Measurements from ENCODE around the gene TSPAN4.

The TSPAN4 gene

GRCh38 chr11:865462-866430 lies 23.1 kb downstream of the TSPAN4 start:
- no peak for DNase-seq

- DNase-seq, result no peak
Observed at GRCh38 chr11:866481-866880, 23.8 kb downstream of the TSPAN4 start.

GRCh38 chr11:867856-868358 lies 25.3 kb downstream of the TSPAN4 start:
- DNase-seq, result no peak

DNA sequence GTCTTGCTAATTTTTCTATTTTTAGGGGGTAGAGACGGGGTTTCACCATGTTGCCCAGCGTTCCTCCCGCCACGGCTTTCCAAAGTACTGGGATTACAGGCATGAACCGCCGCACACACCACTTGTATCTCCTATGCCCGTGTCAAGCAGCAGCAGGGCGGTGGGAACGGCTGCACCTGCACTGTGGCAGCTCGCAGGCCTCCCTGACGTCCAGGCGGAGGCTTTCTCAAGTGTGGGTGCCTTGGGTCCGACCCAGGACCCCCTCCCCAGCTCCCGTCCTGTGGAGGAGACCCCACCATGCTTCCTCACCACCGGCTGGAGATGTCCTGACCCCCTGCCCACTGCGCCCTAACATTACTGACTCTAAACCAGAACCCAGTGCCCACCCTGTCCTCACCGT lies 25.7 kb downstream of the TSPAN4 start:
- no peak for DNase-seq

- no peak for DNase-seq
Observed at GRCh38 chr11:868802-869201, 26.1 kb downstream of the TSPAN4 start.

DNA sequence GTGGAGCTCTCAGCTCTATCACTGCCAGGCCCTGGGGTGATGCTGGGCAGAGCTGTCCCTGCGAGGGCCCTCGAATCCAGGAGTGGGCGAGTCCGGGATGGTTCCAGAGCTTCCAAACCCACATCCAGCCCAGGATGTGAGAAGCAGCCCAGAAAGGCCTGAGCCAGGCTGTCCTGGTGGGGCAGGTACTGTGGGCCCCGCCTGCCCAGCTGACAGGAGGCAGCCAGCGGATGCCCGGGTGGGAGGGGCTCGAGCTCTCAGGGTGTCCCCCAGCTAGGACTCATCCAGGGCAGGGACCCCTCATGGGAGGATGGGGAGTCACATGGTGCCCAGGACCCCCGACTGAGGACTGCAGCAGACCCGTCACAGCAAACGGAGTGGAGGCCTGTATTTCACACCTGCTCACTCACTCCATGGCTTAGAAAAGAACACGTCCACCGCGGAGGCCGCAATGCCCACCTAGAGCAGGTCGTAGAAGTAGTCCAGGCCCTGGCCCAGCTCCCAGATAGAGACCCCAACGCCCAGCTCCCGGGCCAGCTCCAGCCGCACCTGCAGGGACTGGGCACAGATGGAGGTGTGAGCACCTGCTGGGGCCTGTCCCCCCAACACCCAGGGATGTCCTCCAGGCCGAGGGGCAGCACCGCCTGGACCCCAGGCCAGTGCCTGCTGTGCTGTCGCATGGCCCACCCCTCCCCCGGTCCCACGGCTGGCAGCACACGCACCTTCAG lies 26.9 kb downstream of the TSPAN4 start:
- no peak for DNase-seq

GRCh38 chr11:870127-870413 lies 27.4 kb downstream of the TSPAN4 start:
- no peak for DNase-seq

DNA sequence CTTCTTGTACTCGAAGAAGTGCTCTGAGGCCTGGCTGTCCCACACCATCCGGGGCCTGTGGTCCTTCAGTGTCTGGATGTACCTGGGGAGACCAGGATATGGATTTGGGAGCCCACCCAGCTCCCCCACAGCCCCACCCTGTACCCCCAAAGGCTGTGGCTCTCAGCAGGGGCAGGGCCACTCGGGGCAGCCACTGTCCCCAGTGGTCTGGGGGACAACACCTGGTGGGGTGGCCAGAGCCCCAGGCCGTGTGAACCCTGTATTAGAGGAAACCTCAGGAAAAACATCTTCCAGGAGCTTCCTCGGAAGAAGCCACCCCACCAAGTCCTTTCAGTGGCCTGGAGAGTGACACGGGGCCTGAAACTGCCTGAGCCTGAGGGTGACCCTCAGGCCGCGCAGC lies 27.8 kb downstream of the TSPAN4 start:
- DNase-seq, result no peak

DNA sequence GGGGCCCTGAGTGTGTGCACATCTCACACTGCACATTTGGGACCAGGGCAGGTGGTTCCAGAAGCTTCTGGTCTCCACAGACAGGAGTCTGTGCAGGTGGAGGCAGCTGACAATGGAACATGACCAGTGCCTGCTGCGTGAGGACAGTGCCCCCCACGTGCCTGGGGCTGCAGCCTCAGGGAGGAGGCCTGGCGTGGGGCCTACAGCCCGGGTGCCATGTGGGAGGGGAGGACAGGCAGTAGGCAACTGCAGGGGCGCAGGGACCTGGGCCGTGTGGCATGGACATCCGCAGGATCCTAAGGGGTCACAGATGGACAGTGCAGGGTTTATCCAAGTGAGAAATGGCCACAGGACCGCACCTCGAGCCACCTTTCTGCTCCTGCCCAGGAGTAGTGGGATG lies 28.8 kb downstream of the TSPAN4 start:
- no peak for DNase-seq

- no peak for DNase-seq
Observed at GRCh38 chr11:872799-873198, 30.1 kb downstream of the TSPAN4 start.

DNA sequence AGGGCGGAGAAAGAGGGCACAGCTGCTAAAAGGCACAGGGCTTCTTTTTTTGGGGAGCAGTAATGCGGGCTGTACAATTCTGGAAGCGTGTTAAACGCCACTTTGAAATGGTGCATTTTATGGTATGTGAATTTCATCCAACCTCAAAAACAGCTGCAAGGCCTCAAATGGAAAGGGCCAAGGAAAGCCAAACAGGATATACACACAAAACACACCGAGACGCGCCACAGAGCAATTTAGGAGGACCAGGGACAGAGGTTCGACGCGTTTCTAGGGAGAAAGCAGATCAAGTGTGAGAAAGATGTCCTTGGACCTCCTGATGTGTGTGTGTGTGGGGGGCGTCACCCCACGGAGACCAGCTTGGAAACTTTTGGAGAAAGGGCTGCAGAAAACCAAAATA lies 31.1 kb downstream of the TSPAN4 start:
- DNase-seq, result no peak

DNA sequence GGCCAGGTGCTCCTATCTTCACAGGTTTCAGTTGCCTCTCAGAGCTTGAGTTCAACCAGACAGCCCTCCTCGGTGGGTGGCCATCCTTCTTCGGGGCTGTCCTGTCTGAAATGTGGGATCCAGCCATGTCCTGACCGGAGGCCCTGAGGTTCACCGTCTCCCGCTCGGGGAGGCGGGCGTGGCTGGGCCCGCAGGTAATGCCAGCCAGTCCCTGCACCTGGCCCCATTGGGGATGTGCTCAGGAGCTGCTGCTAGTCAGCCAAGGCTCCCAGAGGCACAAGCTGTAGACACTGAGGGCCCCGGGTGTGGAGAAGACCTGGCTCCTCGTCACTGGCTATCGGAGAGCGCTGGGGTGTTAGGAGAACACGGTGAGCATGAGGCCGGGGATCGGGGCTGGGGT lies 32.6 kb downstream of the TSPAN4 start:
- DNase-seq, result no peak

- no peak for DNase-seq
Observed at GRCh38 chr11:875769-876301, 33.2 kb downstream of the TSPAN4 start.

DNA sequence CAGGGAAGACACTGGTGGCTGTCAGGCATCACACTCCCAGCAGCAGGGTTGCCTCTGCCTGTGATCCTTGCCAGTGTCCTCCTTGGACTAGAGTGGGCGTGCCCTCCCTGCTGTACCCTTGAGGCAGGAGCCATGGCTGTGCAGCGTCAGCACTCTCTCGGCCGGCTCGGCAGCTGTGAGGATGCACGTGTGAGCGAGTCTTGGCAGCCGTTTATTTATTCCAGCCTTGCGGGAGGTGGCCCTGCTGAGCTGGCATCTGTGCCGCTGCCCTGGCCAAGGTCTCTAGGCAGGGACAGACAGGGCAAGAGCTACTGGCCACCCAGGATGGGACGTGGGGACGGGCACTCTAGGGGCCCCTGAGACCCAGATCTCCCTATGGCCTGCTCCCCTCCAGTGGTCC lies 33.9 kb downstream of the TSPAN4 start:
- DNase-seq, result peak; percentile 34

- DNase-seq, result no peak
Observed at GRCh38 chr11:877565-877964, 34.9 kb downstream of the TSPAN4 start.

- DNase-seq, result no peak
Observed at GRCh38 chr11:880447-880846, 37.8 kb downstream of the TSPAN4 start.

GRCh38 chr11:882596-882995 lies 39.9 kb downstream of the TSPAN4 start:
- DNase-seq, result peak; percentile 71

DNA sequence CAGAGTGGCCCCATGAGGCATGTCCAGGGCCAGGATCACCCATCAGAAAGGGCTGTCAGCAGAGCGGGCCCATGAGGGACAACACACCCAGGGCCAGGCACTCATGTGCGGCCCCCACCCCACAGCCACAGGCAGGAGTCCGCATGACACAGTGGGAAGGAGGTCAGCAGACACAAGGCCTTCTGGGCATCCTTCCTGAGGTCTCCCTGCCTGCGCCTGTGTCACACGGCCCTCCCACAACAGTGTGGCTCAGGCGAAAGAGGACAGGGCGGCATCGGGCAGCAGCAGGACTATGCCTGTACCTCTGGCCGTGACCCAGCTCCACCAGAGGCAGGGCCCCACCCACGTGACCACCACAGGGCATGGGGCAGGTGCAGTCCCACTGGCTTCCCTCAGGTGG lies 40.9 kb downstream of the TSPAN4 start:
- no peak for DNase-seq

DNA sequence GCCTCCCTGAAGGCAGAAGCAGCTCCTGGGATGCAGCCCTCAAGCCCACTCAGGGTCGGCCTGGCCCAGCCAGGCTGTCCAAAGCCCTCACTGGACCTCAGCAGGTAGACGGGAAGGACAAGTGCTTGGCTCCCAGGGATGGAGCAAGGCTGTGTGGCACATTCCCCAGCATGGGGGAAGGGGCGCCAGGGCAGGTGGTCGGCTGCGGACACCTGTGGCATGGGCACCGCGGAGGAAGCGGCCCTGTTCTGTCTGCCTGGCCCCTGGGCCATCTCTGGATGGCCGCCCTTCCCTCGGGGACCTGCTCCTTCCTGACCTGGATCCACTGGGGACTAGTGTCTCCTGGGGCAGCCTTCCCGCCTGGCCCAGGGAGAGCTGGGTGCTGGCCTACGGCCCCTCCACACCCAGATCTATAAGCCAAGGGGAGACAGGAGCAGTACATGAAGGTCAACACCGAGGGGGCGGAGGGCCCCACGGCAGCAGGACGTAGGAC lies 42.0 kb downstream of the TSPAN4 start:
- DNase-seq, result no peak

- DNase-seq, result no peak
Observed at GRCh38 chr11:886568-886967, 43.9 kb downstream of the TSPAN4 start.

DNA sequence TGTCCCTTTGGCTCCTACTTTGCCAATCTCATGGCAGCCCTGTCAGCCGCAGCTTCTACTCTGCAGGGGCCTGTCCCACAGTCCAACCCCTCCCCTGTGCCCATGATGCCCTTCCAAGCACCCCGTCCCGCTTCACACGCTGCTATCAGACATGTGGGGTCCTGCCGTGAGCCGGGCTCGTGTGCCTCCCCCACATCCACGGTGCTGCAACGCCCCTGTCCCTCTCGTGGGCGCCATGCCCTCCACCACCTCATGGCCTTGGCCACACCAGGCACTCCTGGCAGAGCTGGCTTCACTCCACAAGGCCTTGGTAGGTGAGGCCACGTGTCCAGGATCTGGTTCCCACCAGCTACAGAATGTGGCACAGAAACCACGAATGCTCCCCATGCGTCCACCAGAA lies 44.9 kb downstream of the TSPAN4 start:
- DNase-seq, result no peak

- DNase-seq, result no peak
Observed at GRCh38 chr11:888310-889212, 45.9 kb downstream of the TSPAN4 start.

Data from fibroblast of skin of scalp (primary cell).